Fibroblast of lung (primary cell): ENCODE data around the gene RPA3. TPM values are rescaled to one million over a fixed set of nuclear protein-coding genes. Genes with fewer than 3 reads are reported as not detected.

Experiments used
- DNase-seq, 2 donors: peaks; one replicate each; pipeline versions ENCODE4 v3.0.0 to v3.0.0-alpha.2; 2010; ENCODE audit warnings: low read depth in 2 of 2
- H2AFZ ChIP-seq: 2 replicates; pipeline ENCODE4 v1.5.1; 2012; ENCODE audit warnings: low read length, control low read depth, inconsistent platforms
- H3K27ac ChIP-seq: 2 replicates; pipeline ENCODE4 v1.5.1; 2011; ENCODE audit warnings: low read length, control low read depth; ENCODE audit not compliant: insufficient read depth
- H3K27me3 ChIP-seq: 2 replicates; pipeline ENCODE4 v1.5.1; 2011; ENCODE audit warnings: mild to moderate bottlenecking, low read length; ENCODE audit not compliant: control insufficient read depth, insufficient read depth
- H3K36me3 ChIP-seq: 2 replicates; pipeline ENCODE4 v1.5.1; 2011; ENCODE audit warnings: low read length; ENCODE audit not compliant: control insufficient read depth, insufficient read depth
- H3K4me1 ChIP-seq: 2 replicates; pipeline ENCODE4 v1.5.1; 2011; ENCODE audit warnings: low read length; ENCODE audit not compliant: control insufficient read depth, insufficient read depth; ENCODE audit errors: extremely low read depth
- H3K4me2 ChIP-seq: 2 replicates; pipeline ENCODE4 v1.5.1; 2011; ENCODE audit warnings: low read length, control low read depth; ENCODE audit not compliant: insufficient read depth; ENCODE audit errors: extremely low read depth
- H3K4me3 ChIP-seq, 4 experiments: fragments of 200-600 bp in 1 of 4; sonication (generic) in 1 of 4; replicated peaks in 1 of 4; 2 replicates each; pipeline ENCODE4 v1.5.1; 2011 to 2016; ENCODE audit warnings: low read length in 4 of 4, low read depth in 3 of 4, mild to moderate bottlenecking in 3 of 4, control low read depth in 2 of 4, inconsistent platforms in 1 of 4, mixed read lengths in 1 of 4; ENCODE audit not compliant: insufficient read depth in 1 of 4; ENCODE audit errors: control extremely low read depth in 1 of 4
- H3K79me2 ChIP-seq: 2 replicates; pipeline ENCODE4 v1.5.1; 2012; ENCODE audit warnings: mild to moderate bottlenecking, low read length, inconsistent platforms; ENCODE audit not compliant: control insufficient read depth, insufficient read depth
- H3K9ac ChIP-seq: 2 replicates; pipeline ENCODE4 v1.5.1; 2011; ENCODE audit warnings: mild to moderate bottlenecking, low read length, control low read depth; ENCODE audit not compliant: insufficient read depth
- H3K9me3 ChIP-seq: 2 replicates; pipeline ENCODE4 v1.5.1; 2012; ENCODE audit warnings: low read depth, low read length; ENCODE audit not compliant: control insufficient read depth, insufficient read depth
- H4K20me1 ChIP-seq: 2 replicates; pipeline ENCODE4 v1.5.1; 2011; ENCODE audit warnings: low read length; ENCODE audit not compliant: control insufficient read depth, insufficient read depth; ENCODE audit errors: extremely low read depth
- EZH2 ChIP-seq: IDR thresholded peaks from 2 replicates; pipeline ENCODE4 v1.5.1; 2012; ENCODE audit warnings: low read length, control low read depth, mild to moderate bottlenecking; ENCODE audit errors: missing control alignments
- polyA plus RNA-seq, 2 donors: library from polyadenylated mRNA; depleted of rRNA in 1 of 2; stranded (reverse) in 1 of 2; unstranded in 1 of 2; fragments of >200 nt; gene quantifications; 2 replicates each; pipeline ENCODE4 v1.2.1, GENCODE V29; 2011 to 2012; ENCODE audit warnings: missing spikeins in 1 of 2
- total RNA-seq: library from RNA; depleted of rRNA; stranded (reverse); fragments of >200 nt; gene quantifications from 2 replicates; pipeline ENCODE4 v1.2.1, GENCODE V29; 2014
- TF ChIP-seq, protein P1 (sequence below), 2 donors: IDR thresholded peaks in 1 of 2; conservative IDR thresholded peaks in 1 of 2; 1 replicate in 1 of 2; 2 replicates in 1 of 2; pipeline ENCODE4 v1.5.1; 2011 to 2012; ENCODE audit warnings: low read length in 2 of 2, control low read depth in 1 of 2, inconsistent platforms in 1 of 2, low read depth in 1 of 2, mild to moderate bottlenecking in 1 of 2

RPA3 gene
- total and polyA plus RNA-seq, 2 donors (not counting 1 experiment from before 2014, with no cell fraction given): 19.0 to 23.9 TPM

GRCh38 chr7:7671361-7671760 lies 47.0 kb downstream of the RPA3 start:
- Histone ChIP-seq H3K9me3 (no peaks in the 10 kb centered on the region), H3K4me1 (no peaks in the 10 kb centered on the region), H3K4me3 (no peak overlapping the region), H2AFZ (no peak overlapping the region), H3K36me3 (no peaks in the 10 kb centered on the region), H3K27me3 (no peaks in the 10 kb centered on the region), H3K4me2 (no peak overlapping the region), H3K79me2 (no peaks in the 10 kb centered on the region), H3K9ac (no peak overlapping the region), H3K27ac (no peak overlapping the region), H4K20me1 (no peaks in the 10 kb centered on the region)
- no peak for TF ChIP-seq EZH2
- TF ChIP-seq, protein P1, sequence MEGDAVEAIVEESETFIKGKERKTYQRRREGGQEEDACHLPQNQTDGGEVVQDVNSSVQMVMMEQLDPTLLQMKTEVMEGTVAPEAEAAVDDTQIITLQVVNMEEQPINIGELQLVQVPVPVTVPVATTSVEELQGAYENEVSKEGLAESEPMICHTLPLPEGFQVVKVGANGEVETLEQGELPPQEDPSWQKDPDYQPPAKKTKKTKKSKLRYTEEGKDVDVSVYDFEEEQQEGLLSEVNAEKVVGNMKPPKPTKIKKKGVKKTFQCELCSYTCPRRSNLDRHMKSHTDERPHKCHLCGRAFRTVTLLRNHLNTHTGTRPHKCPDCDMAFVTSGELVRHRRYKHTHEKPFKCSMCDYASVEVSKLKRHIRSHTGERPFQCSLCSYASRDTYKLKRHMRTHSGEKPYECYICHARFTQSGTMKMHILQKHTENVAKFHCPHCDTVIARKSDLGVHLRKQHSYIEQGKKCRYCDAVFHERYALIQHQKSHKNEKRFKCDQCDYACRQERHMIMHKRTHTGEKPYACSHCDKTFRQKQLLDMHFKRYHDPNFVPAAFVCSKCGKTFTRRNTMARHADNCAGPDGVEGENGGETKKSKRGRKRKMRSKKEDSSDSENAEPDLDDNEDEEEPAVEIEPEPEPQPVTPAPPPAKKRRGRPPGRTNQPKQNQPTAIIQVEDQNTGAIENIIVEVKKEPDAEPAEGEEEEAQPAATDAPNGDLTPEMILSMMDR (conservative IDR thresholded peaks at IDR 0.05 in 1 of 2, IDR thresholded peaks at IDR 0.05 in 1 of 2; ENCODE audit: low read depth in 1 of 2, low read length in 2 of 2): no peak
- no peak for DNase-seq

- Histone ChIP-seq H3K4me3 (no peak overlapping the region), H3K4me2 (no peak overlapping the region), H3K36me3 (no peaks in the 10 kb centered on the region), H3K9ac (no peak overlapping the region), H3K27me3 (no peaks in the 10 kb centered on the region), H4K20me1 (no peaks in the 10 kb centered on the region), H2AFZ (no peak overlapping the region), H3K9me3 (no peaks in the 10 kb centered on the region), H3K79me2 (no peaks in the 10 kb centered on the region), H3K27ac (no peak overlapping the region), H3K4me1 (no peaks in the 10 kb centered on the region)
- no peak for DNase-seq
- TF ChIP-seq, protein P1 (conservative IDR thresholded peaks at IDR 0.05 in 1 of 2, IDR thresholded peaks at IDR 0.05 in 1 of 2; ENCODE audit: low read depth in 1 of 2, low read length in 2 of 2): no peak
- TF ChIP-seq EZH2: no peak
Measured at GRCh38 chr7:7670490-7670889, 47.9 kb downstream of the RPA3 start.

DNA sequence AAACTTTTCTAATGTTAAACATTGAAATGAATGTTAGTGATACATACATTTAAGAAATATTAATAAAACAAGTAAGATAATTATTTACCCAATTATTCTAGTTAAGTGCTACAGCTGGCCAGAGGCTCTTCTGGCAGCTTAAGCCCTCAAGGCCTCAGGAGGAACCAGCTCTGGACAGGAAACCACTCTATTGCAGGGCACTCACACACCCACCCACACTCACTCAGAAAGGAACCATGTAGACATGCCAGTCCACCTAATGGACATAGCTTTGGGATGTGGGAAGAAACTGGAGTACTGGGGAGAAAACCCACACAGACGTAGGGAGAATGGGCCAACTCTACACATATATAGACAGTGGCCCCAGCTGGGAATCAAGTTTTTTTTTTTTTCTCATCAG lies 49.7 kb downstream of the RPA3 start:
- Histone ChIP-seq H3K9ac (no peak overlapping the region), H3K27me3 (no peaks in the 10 kb centered on the region)

More for the DNA sequence above, 49.7 kb downstream of the RPA3 start:
- Histone ChIP-seq H3K79me2 (no peaks in the 10 kb centered on the region), H3K4me3 (no peak overlapping the region), H4K20me1 (no peaks in the 10 kb centered on the region), H3K4me2 (no peak overlapping the region), H3K27ac (no peak overlapping the region), H2AFZ (no peak overlapping the region), H3K36me3 (no peaks in the 10 kb centered on the region), H3K9me3 (no peaks in the 10 kb centered on the region), H3K4me1 (no peaks in the 10 kb centered on the region)
- no peak for DNase-seq
- TF ChIP-seq, protein P1 (conservative IDR thresholded peaks at IDR 0.05 in 1 of 2, IDR thresholded peaks at IDR 0.05 in 1 of 2; ENCODE audit: low read depth in 1 of 2, low read length in 2 of 2): no peak
- TF ChIP-seq EZH2: no peak
